B cell (primary cell): Measurements from ENCODE around the gene SNX20. TPM values are rescaled to one million over a fixed set of nuclear protein-coding genes. Genes with fewer than 3 reads are reported as not detected.

Experiments
- ATAC-seq: fragments of 200-7000 bp; cut with Tn5 transposase; one replicate; pipeline ENCODE4 v1.10.0; 2021; ENCODE audit warnings: low read depth, mild to moderate bottlenecking, moderate number of reproducible peaks, moderate library complexity
- CTCF ChIA-PET: fragments of 350-600 bp; sonication (Branson Sonifier 250); formaldehyde crosslinking; loops from one replicate; lab custom pipeline; 2021; ENCODE audit warnings: antibody characterized with exemption, inconsistent platforms; lab: Charles Lee
- POLR2A ChIA-PET: fragments of 350-600 bp; sonication (Branson Sonifier 250); formaldehyde crosslinking; loops from one replicate; lab custom pipeline; 2021; ENCODE audit warnings: antibody characterized with exemption; lab: Charles Lee
- DNase-seq: peaks from one replicate; pipeline ENCODE4 v3.0.0; 2013
- H2AFZ ChIP-seq: 2 replicates; pipeline ENCODE4 v1.6.1; 2012; ENCODE audit warnings: mild to moderate bottlenecking, low read depth, low read length; ENCODE audit not compliant: insufficient read depth, poor library complexity, severe bottlenecking
- H3K27ac ChIP-seq, 2 donors: 1 replicate in 1 of 2; 2 replicates in 1 of 2; pipeline ENCODE4 v1.5.1; 2012 to 2013; ENCODE audit warnings: low read length in 2 of 2, mild to moderate bottlenecking in 2 of 2, moderate library complexity in 1 of 2
- H3K27me3 ChIP-seq, 4 experiments: fragments of 200-600 bp in 1 of 4; sonication (generic) in 1 of 4; replicated peaks in 1 of 4; 1 replicate in 2 of 4; 2 replicates in 2 of 4; pipeline versions ENCODE4 v1.6.1 to v1.7.0; 2013 to 2016; ENCODE audit warnings: low read length in 3 of 4, mild to moderate bottlenecking in 2 of 4, mixed read lengths in 1 of 4, moderate library complexity in 1 of 4; ENCODE audit not compliant: insufficient read depth in 4 of 4, control insufficient read depth in 3 of 4; ENCODE audit errors: control extremely low read depth in 1 of 4
- H3K36me3 ChIP-seq, 2 experiments: replicated peaks in 1 of 2; 1 replicate in 1 of 2; 2 replicates in 1 of 2; pipeline versions ENCODE4 v1.6.1 to v1.7.1; 2013; ENCODE audit warnings: low read length in 1 of 2; ENCODE audit not compliant: insufficient read depth in 2 of 2, control insufficient read depth in 1 of 2; ENCODE audit errors: control extremely low read depth in 1 of 2, extremely low read depth in 1 of 2
- H3K4me1 ChIP-seq, 2 donors: fragments of 200-600 bp in 1 of 2; sonication (generic) in 1 of 2; 1 replicate in 1 of 2; 2 replicates in 1 of 2; pipeline versions ENCODE4 v1.5.1 to v1.6.1; 2013 to 2017; ENCODE audit warnings: low read length in 2 of 2; ENCODE audit not compliant: control insufficient read depth in 2 of 2, insufficient read depth in 2 of 2
- H3K4me2 ChIP-seq: replicated peaks from 2 replicates; pipeline ENCODE3; 2012; ENCODE audit warnings: mild to moderate bottlenecking, low read depth, low read length; ENCODE audit not compliant: poor library complexity, severe bottlenecking
- H3K4me3 ChIP-seq, 5 experiments: fragments of 200-600 bp in 1 of 5; sonication (generic) in 1 of 5; 1 replicate in 3 of 5; 2 replicates in 2 of 5; pipeline versions ENCODE4 v1.5.1 to v1.7.0; 2011 to 2016; ENCODE audit warnings: low read length in 4 of 5, mild to moderate bottlenecking in 4 of 5, low read depth in 2 of 5, control low read depth in 1 of 5, moderate library complexity in 1 of 5; ENCODE audit not compliant: insufficient read depth in 1 of 5; ENCODE audit errors: control extremely low read depth in 1 of 5, extremely low read depth in 1 of 5
- H3K79me2 ChIP-seq: fragments of 200-600 bp; sonication (generic); one replicate; pipeline ENCODE4 v1.6.0; 2016; ENCODE audit warnings: low read length; ENCODE audit not compliant: control insufficient read depth, insufficient read depth
- H3K9ac ChIP-seq: fragments of 200-600 bp; sonication (generic); 2 replicates; pipeline ENCODE4 v1.6.1; 2017; ENCODE audit warnings: mild to moderate bottlenecking, low read length, moderate library complexity
- H3K9me3 ChIP-seq, 3 donors: one replicate each; pipeline versions ENCODE4 v1.6.1 to v1.7.1; 2013; ENCODE audit warnings: low read length in 2 of 3; ENCODE audit not compliant: control insufficient read depth in 2 of 3, insufficient read depth in 1 of 3; ENCODE audit errors: control extremely low read depth in 1 of 3
- H4K20me1 ChIP-seq: 2 replicates; pipeline ENCODE4 v1.6.0; 2012; ENCODE audit warnings: mild to moderate bottlenecking, low read length; ENCODE audit not compliant: insufficient read depth, control insufficient read depth, poor library complexity, severe bottlenecking
- H3K27ac Mint-ChIP-seq: one replicate; pipeline ENCODE4 v1.8.0; 2021; ENCODE audit warnings: mixed read lengths
- H3K27me3 Mint-ChIP-seq: one replicate; pipeline ENCODE4 v1.8.0; 2021; ENCODE audit warnings: mixed read lengths
- H3K4me1 Mint-ChIP-seq: one replicate; pipeline ENCODE4 v1.8.0; 2021; ENCODE audit warnings: mixed read lengths
- H3K4me3 Mint-ChIP-seq: one replicate; pipeline ENCODE4 v1.8.0; 2021; ENCODE audit warnings: mixed read lengths
- H3K9me3 Mint-ChIP-seq: one replicate; pipeline ENCODE4 v1.8.0; 2022; ENCODE audit warnings: mixed read lengths; ENCODE audit not compliant: insufficient read depth
- CTCF ChIP-seq: fragments of 200-600 bp; IDR thresholded peaks from one replicate; pipeline ENCODE4 v1.8.0; 2022; ENCODE audit warnings: antibody characterized with exemption, mild to moderate bottlenecking
- EZH2 ChIP-seq: IDR thresholded peaks from 2 replicates; pipeline ENCODE4 v1.6.1; 2012; ENCODE audit warnings: borderline replicate concordance, low read depth, mild to moderate bottlenecking, moderate library complexity, low read length; ENCODE audit not compliant: insufficient read depth, poor library complexity, severe bottlenecking
- WGBS: methylation state at CpG from one replicate; pipeline ENCODE4 v1.1.5; 2013; ENCODE audit warnings: missing lambda C conversion rate; ENCODE audit not compliant: insufficient coverage; 5-methylcytosine and 5-hydroxymethylcytosine counted together
- intact Hi-C: fragments of 100-400 bp; cut with micrococcal nuclease; formaldehyde crosslinking; loops from one replicate; pipeline ENCODE4 v1.10.0; 2022
- polyA plus RNA-seq: library from polyadenylated mRNA; depleted of rRNA; stranded (reverse); fragments of >200 nt; gene quantifications from 2 replicates; pipeline ENCODE4 v1.2.3, GENCODE V29; 2012
- total RNA-seq, 2 donors: library from RNA; stranded (reverse); fragments of 120-200 nt in 1 of 2; gene quantifications; 1 replicate in 1 of 2; 2 replicates in 1 of 2; pipeline versions ENCODE4 v1.2.3 to v1.2.4, GENCODE V29; 2013 to 2022

Gene SNX20
- total and polyA plus RNA-seq, 2 donors (not counting 1 experiment from before 2014, with no cell fraction given), result 34.7 to 43.0 TPM

GRCh38 chr16:50695017-50696000, 14.2 kb upstream of the SNX20 start:
- TF ChIP-seq CTCF, result no peak
- no peak for TF ChIP-seq EZH2
- Histone ChIP-seq H3K4me2 (no peak overlapping the region), H3K9me3 (no peaks in the 10 kb centered on the region), H3K36me3 (no peaks in the 10 kb centered on the region), H3K27me3 (no peaks in the 10 kb centered on the region), H3K27ac (no peak overlapping the region), H3K4me1 (peaks cover 43 to 44% of the 10 kb centered on the region in 2 donors), H3K4me3 (no peak overlapping the region), H4K20me1 (no peaks in the 10 kb centered on the region), H3K79me2 (no peaks in the 10 kb centered on the region), H3K9ac (no peak overlapping the region), H2AFZ (peak overlapping the region; percentile 38)
- H3K4me3 Mint-ChIP-seq, result peak overlapping the region; percentile 20
- no peaks in the 10 kb centered on the region for H3K27me3 Mint-ChIP-seq
- H3K27ac Mint-ChIP-seq, result peak overlapping the region; percentile 10
- POLR2A ChIA-PET, result no interaction called here
- ATAC-seq (no peak), DNase-seq (no peak)
- no peaks in the 10 kb centered on the region for H3K9me3 Mint-ChIP-seq
- CTCF ChIA-PET, result interaction anchor here (0.8 to 1.8 kb wide), 4 partner anchors 8 to 14 kb away, joined by 3 to 6 read pairs (median 4); partner anchors contain the start of gene SNX20
- peaks cover 63% of the 10 kb centered on the region for H3K4me1 Mint-ChIP-seq
- WGBS, result 97% methylated on average over 8 of the region's 9 CpGs
- intact Hi-C loops, result no loop called here

- H3K4me1 Mint-ChIP-seq, result peaks cover 57% of the 10 kb centered on the region
- Histone ChIP-seq H3K36me3 (no peaks in the 10 kb centered on the region), H3K4me1 (peaks cover 43 to 44% of the 10 kb centered on the region in 2 donors), H3K9ac (peak overlapping the region; percentile 65), H3K27me3 (no peaks in the 10 kb centered on the region), H3K4me3 (peak overlapping the region in 2 of 5 experiments; percentile 35 to 59), H3K79me2 (no peaks in the 10 kb centered on the region), H3K4me2 (peak overlapping the region; percentile 82), H2AFZ (no peak overlapping the region), H3K27ac (no peak overlapping the region), H4K20me1 (no peaks in the 10 kb centered on the region), H3K9me3 (no peaks in the 10 kb centered on the region)
- H3K27ac Mint-ChIP-seq, result peak overlapping the region; percentile 7
- DNase-seq, result no peak
- POLR2A ChIA-PET, result no interaction called here
- CTCF ChIA-PET, result interaction anchor here (1.8 kb wide), 1 partner anchor 11 kb away, joined by 6 read pairs; no protein-coding TSS in a partner anchor
- H3K27me3 Mint-ChIP-seq, result no peaks in the 10 kb centered on the region
- TF ChIP-seq CTCF (no peak), EZH2 (no peak)
- H3K9me3 Mint-ChIP-seq, result no peaks in the 10 kb centered on the region
- intact Hi-C loops, result no loop called here
- peak overlapping the region; percentile 79 for H3K4me3 Mint-ChIP-seq
- no peak for ATAC-seq
- WGBS, result 26% methylated on average over 2 of the region's 2 CpGs
Observed at GRCh38 chr16:50694206-50694605, 13.1 kb upstream of the SNX20 start.
